Activated T-helper 1 cell treated with Interleukin-2 at 50 U/mL for 16 hours (primary cell): ENCODE measurements around the gene SRSF9.
"Not testable (repeated sequence)": the region's sequence is repeated elsewhere in the genome, so short reads cannot be mapped to it uniquely, and the experiment has no call there.

Source experiments
- DNase-seq: peaks from one replicate; pipeline ENCODE4 v3.0.0-alpha.2; 2020; ENCODE audit warnings: low read depth

The SRSF9 gene

DNA sequence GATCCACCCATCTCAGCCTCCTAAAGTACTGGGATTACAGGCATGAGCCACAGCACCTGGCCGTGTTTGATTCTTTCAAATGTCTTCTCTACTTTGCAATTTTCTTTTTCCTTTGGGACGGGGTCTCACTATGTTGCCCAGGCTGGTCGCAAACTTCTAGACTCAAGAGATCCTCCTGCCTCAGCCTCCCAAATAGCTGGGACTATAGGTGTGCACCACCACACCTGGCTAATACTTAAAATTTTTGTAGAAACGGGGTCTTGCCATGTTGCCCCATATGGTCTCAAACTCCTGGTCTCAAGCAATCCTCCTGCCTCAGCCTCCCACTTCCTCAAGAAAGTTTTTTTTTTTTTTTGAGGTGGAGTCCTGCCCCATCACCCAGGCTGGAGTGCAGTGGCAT is 21.6 kb downstream of the SRSF9 start:
- DNase-seq = no peak

DNA sequence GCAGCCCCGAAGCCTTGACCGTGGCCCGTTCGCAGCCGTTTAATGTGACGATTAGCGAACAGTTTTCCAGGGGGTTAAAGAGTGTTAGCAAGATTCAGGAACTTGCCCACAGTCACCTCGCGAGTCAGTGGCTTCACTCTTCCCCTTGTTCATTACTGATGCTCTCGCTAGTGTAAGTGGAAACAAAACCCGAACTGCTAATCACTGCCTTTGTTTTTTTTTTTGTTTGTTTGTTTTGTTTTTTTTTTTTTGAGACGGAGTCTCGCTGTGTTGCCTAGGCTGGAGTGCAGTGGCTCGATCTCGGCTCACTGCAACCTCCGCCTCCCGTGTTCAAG is 22.7 kb downstream of the SRSF9 start:
- not testable (repeated sequence) for DNase-seq

DNA sequence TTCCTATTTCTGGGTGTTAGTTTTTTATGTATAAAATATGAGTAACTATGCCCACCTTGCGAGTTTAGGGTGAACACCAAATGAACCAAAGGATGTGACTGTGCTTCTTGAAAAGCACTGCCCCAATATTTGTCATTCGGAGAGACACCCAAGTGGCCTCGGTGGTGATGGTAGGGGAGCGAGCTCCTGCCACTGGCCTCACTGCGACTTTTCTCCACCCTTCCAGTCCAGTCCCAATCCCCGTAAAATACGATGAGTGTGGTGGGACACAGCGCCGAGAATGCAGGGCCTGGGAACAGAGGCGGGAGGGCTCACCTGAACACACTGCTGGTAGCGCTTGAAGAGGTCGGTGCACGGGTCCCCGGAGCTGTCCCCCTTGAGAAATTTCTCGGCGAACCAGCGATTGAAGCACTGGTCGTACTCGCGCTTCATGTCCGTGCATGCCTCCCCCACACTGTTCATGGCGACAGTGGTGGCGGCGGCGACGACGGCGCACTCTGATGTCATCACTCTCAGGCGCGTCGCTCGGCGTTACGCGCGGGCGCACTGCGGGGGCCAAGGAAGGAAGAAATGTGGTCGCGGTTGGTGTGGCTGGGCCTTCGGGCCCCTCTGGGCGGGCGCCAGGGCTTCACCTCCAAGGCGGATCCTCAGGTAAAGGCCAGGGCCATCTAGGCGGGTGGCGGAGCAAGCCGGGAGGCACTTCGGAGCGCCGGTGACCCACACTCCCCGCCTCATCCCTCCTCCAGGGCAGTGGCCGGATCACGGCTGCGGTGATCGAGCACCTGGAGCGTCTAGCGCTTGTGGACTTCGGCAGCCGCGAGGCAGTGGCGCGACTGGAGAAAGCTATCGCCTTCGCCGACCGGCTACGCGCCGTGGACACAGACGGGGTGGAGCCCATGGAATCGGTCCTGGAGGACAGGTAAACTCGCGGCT is 23.4 kb downstream of the SRSF9 start, which contains the start of the genes GATC and TRIAP1:
Gene GATC (plus strand): TSS at position 534 of the 933 bp plus-strand sequence. CDS start 37 bp downstream, at position 571.
Gene TRIAP1 (minus strand): TSS at position 474 of the 933 bp plus-strand sequence. CDS start 12 bp downstream, at position 462.
- peak; percentile 74 for DNase-seq

DNA sequence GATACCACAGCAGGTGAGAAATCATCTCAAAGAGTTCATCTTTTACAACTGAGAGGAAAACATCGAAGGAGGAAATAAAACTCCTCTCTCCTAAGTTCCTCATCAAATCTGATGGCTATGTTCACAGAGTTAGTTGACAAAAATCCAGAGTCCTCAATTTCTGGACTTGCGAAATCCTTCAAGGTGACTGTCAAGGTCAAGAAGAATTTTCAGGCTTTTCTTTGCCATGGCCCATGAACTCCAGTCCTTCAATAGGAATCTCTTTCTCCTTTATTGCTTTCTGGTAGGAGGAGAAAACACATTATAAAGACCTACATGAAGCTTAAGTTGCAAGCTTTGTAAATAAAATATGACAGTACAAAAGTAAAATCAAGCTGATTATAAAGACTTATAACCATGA is 24.9 kb downstream of the SRSF9 start:
- DNase-seq = no peak

DNA sequence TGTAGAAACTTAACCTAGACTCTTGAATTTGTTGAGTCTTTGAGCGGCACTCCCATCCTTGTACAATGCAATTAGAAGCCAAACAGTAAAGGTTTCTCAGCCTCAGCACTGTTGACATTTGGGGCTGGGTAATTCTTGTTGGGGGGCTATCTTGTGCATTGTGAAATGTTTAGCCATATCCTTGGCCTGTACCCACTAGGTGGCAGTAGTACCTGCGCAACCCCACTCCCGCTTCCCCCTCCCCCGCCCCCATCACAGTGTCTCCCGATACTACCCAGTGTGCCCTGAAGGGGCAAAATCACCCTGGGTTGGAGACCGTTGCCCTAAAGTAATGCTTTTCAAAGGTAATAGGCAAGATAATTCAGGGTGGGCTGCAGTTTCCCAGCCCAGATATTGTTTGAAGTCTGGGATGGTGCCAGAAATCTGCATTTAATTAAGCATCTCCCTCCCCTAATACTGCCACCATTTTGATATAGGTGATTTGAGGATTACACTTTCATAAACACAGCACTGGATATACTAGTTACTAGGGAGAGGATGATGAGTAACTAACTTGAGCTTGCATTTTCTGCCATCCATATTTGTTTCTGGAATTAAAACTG is 29.8 kb downstream of the SRSF9 start:
- DNase-seq = peak; percentile 55

DNA sequence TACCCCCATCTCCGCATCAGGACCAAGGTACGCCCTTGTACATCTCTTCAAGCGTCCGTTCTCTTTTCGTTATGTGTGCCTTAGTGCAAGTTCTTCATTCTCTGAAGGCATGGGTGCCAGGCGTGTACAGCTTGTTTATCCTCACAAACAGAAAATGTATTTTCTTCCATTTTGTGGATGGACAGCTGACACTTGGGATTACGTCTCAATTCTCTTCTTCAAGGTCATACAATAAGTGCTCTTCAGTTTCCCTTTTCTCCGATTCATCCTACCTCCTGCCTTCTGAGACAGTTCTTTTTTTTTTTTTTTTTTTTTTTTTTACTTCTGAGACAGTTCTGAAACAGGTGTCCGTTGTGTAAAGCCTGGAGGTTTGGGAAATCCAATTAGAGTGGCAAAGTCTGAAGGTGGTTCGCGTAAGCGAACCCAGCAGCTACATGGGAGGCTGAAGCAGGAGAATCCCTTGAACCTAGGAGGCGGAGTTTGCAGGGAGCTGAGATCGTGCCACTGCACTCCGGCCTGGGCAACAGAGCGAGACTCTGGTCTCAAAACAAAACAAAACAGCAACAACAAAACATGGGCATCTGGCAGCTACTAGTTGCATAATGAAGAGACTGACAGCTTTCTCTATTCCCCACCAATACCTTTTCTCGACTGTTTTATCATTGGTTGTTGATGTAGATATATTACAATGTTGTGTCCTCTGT is 30.9 kb downstream of the SRSF9 start:
- no peak for DNase-seq

DNA sequence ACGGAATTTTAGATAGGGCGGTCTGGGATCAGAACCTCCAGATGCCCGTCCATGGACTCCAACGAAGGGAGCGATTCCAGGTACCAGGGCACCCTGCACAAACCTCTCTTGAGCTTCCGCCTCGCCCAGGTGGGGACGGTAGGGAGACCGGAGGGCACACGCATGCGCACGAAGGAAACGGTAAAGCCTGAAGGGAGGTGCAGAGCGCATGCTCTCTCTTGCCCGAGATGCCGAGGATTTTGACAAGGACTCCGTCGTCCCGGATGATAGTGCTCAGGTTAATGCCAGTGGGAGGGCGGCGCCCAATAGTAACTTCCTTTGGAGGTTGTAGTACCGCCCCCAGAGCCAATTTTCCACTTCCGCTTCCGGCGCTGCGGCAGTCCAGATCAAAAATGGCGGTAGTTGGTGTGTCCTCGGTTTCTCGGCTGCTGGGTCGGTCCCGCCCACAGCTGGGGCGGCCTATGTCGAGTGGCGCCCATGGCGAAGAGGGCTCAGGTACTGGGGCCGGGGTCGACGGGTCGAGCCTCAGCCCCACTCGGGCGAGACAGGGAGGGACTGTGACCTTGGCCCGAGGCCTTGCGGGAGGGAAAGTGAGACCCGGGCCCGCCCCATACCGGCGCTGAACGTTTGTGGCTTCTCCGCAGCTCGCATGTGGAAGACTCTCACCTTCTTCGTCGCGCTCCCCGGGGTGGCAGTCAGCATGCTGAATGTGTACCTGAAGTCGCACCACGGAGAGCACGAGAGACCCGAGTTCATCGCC is 31.6 kb downstream of the SRSF9 start, which contains the start of gene COX6A1:
Gene COX6A1 (plus strand): TSS at position 379 of the 760 bp plus-strand sequence. CDS start 14 bp downstream, at position 393.
- DNase-seq = peak; percentile 95

DNA sequence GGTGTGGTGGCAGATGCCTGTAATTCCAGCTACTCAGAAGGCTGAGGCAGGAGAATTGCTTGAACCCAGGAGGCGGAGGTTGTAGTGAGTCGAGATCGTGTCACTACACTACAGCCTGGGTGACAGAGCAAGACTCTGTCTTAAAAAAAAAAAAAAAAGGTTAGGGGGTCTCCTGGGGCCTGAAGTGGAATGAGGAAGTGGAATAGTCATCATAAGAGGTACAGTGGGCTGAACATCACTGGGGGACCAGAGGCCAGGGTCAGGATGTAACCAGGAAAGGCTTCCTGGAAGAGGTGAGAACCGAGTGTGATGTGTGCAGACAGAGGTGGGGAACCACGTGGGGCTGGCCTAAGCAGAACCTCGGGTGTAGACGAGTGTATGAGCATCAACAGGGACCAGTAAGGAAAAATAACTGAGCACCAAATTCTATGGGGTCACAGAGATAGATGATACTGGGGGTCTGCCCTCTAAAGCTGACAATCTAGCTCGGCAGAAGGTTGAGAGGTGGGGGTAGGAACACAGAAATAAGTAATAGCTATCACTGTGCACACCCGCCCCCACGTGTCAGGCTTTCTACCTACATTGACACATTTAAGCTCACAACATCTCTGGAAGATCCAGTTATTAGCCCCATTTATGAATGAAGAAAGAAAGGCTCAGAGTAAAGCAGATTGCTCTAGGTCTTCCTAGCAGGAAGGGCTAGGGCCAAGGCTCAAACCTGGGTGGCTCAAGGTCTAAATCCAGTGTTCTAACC is 36.6 kb downstream of the SRSF9 start:
- no peak for DNase-seq

DNA sequence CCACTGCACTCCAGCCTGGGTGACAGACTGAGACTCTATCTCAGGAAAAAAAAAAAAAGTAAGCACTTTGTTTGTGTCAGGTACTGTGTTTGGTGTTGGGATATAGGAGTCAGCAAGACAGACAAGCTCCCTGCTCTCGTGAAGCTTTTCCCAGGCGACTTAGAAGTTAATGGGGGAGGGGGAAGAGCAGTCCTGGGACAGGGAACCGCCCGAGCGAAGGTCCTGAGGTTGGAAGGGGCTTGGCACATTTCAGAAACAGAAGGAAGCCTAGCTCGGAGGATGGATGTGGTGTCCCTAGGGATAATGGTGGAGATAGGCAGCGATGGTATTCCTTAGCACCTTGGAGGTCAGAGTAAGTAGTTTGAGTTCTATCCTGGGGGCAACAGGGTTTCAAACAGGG is 40.2 kb downstream of the SRSF9 start:
- DNase-seq = no peak

DNA sequence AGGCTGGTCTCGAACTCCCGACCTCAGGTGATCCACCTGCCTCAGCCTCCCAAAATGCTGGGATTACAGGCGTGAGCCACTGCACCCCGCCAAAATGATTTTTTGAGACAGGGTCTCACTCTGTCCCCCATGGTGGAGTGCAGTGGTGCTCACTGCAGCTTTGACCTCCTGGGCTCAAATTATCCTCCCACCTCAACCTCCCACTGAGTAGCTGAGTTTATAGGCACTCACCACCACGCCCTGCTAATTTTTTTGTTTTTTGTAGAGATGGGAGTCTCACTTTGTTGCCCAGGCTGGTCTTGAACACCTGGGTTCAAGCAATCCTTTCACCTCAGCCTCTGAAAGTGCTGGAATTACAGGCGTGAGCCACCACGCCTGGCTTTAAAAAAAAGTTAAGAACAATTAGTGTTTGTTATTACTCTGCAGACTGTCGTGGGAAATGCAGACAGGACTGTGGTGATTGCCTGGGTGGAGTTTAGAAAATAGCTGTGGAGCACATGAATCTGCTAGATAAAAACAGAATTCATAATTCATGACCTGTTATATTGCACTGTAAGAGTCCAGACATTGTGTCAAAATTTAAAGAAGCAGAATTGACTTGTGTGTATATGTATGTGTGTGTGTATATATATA is 40.8 kb downstream of the SRSF9 start:
- no peak for DNase-seq

DNA sequence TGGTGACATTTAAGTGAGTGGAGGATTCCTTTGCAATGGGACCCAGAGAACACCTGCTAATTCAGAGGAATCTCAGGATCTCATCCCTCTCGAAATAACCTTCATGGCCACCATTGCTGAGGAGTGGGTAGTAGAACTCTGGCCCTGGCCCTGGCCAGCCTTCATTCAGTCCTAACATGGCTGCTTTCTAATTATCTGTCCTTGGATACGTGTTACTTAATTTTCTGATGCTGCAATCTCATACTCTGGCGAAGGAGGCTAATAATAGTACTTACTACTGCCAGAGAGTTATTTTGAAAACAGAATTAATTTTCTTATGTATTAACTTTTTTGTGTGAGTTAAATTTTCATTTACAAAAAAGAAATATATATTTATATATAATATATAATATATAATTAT is 43.8 kb downstream of the SRSF9 start:
- no peak for DNase-seq

DNA sequence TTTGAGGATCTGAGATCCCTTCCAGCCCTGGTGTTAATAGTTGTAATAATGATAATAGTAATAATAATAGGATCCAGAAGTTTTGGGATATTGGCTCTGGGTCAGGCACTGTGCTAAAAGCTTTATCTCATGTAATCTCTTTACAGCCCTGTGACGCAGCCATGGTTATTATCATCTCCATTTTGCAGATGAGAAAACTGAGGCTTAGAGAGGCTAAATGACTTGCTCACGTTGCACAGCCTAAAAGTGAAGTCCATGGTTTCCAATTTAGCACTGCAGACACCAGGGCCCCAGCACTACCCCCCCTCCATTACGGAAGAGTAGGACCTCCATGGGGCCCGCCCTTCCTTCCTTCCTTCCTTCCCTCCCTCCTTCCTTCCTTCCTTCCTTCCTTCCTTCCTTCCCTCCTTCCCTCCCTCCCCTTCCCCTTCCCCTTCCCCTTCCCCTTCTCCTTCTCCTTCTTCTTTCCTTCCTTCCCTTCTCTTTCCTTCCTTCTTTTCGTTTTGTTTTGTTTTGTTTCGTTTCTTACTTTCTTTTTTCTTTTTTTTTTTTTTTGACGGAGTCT is 46.6 kb downstream of the SRSF9 start:
- DNase-seq = no peak

DNA sequence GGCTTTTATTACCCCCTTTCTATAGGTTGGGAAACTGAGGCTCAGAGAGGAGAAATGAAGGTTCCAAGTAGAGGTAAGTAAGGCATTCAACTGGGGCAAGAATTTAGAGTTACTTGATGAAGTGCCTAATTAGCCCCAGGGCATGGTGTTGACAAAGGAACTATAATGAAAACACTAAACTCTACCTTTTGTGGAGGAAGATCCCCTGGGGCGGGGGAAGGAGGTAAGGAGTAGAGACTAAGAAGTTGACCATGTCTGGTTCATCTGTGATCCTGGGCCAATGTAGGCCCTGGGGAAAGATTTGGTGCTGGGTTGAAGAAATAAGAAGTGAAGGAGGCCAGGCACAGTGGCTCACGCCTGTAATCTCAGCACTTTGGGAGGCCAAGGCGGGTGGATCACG is 47.8 kb downstream of the SRSF9 start:
- no peak for DNase-seq

DNA sequence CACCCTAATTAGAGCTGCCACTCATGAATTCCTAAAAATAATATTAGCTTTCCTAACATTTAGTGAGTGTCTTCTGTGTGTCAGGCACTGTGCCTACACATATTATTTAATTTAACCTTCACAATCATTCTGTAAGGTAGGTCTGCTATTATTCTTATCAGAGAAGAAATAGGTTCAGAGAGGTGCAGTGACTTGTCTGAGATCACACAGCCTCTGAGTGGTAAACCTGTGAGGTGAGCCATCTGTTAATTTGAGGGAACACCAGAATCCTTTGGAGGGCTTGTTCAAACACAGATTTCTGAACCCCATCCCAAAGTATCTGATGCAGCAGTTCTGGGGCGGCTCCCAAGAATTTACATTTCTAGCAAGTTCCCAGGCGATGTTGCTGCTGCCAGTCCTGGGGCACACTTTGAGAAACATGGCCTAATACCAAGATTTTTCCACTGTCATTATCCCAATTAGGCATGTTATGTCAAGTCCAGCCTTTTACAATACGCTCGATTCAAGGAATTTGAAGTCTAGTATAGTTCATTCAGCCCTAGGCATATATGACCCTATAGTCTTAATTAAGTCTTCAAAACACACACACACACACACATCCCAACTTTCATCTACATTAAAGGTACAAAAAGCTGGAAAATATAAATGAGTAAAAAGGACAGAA is 51.5 kb downstream of the SRSF9 start:
- DNase-seq = no peak

DNA sequence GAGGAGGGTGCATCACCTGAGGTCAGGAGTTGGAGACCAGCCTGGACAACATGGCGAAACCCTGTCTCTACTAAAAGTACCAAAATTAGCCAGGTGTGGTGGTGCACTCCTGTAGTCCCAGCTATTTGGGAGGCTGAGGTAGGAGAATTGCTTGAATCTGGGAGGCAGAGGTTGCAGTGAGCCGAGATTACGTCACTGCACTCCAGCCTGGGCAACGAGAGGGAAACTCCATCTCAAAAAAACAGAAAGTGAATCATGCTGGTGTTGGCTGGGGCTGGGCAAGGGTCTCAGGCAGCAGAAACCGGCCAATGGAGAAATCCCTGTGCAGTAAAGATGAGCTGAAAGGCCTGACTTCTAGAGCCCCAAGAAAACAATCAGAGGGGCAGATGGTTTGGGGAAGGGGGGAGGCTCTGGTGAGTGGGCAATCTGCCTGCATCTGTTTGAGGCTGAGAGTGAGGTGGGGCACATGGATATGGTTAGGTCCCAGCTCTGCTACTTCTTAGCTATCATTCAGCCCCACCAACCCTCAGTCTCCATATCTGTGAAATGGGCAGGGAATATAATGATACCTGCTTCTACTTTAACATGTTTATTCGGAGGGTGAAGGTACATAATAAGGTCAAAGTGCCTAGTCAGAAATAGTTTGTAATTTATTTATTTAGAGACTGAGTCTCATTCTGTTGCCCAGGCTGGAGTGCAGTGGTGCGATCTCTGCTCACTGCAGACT is 52.9 kb downstream of the SRSF9 start:
- no peak for DNase-seq

DNA sequence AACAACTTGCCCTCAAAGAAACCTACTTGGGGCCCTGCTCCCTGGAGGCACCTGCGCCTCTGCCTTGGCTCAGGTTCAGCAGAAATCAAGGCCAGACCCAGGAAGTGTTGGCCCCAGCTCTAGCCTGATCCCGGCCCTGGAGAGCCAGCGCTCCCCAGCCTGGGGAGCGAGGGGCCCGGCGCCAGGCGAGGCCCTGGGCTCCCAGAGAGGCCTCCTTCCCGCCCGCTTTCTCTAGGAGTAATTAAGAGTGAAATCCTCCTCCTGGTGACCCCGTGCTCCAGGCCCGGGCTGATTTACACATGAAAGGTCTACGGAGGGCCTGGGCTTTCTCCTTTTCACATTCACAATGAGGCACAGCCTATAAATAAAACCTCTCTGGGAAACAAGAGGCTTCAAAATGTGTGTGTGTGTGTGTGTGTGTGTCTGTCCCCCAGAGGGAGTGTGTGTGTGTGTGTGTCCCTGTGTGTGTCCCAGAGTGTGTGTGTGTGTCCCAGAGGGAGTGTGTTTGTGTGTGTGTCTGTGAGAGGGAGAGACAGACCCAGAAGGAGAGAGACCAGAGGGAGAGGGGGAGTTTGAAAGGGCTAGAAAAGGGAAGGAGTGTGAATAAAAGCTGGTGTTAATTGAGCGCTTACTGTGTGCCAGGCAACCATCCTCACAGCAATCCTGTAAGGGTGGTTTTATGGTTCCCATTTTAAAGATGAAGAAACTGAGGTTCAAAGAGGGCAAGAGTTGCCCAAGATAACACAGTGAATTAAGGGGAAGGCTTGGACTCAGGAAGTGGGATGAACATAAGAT is 55.5 kb downstream of the SRSF9 start:
- no peak for DNase-seq

DNA sequence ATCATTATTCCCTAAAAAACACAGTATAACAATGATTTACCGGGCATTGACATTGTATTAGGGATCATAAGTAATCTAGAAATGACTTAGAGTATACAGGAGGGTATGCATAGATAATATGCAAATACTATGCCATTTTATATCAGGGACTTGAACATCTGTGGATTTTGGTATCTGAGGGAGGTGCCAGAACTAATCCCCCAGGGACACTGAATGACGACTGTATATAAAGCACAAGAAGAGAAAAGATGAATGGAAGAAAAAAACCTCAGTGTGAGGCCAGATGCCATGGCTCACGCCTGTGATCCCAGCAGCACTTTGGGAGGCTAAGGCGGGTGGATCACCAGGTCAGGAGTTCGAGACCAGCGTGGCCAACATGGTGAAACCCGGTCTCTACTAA is 57.1 kb downstream of the SRSF9 start:
- DNase-seq = no peak
